PFSK-1 (cell line): ENCODE results near the gene SLC2A1.

Experiments
- POLR2AphosphoS5 ChIP-seq: IDR thresholded peaks from 2 replicates; pipeline ENCODE4 v1.6.1; 2012; ENCODE audit warnings: low read depth, mild to moderate bottlenecking, control low read depth, low read length, moderate library complexity
- REST ChIP-seq, 2 experiments: IDR thresholded peaks; 2 replicates each; pipeline versions ENCODE4 v1.6.1 to v1.8.0; 2011 to 2012; ENCODE audit warnings: low read depth in 2 of 2, low read length in 2 of 2, control low read depth in 1 of 2, inconsistent platforms in 1 of 2, mild to moderate bottlenecking in 1 of 2, moderate library complexity in 1 of 2; ENCODE audit not compliant: insufficient read depth in 1 of 2
- SIN3A ChIP-seq: IDR thresholded peaks from 2 replicates; pipeline ENCODE4 v1.6.1; 2012; ENCODE audit warnings: mild to moderate bottlenecking, low read length, moderate library complexity, borderline replicate concordance; ENCODE audit not compliant: insufficient read depth
- TAF1 ChIP-seq: IDR thresholded peaks from 2 replicates; pipeline ENCODE4 v1.6.1; 2012; ENCODE audit warnings: low read length, control low read depth, borderline replicate concordance; ENCODE audit not compliant: insufficient read depth

- TF ChIP-seq POLR2AphosphoS5: no peak
- no peak for TF ChIP-seq TAF1
- TF ChIP-seq REST (IDR thresholded peaks at IDR 0.05; ENCODE audit: insufficient read depth in 1 of 2, low read depth in 2 of 2, low read length in 2 of 2): no peak
- TF ChIP-seq SIN3A: no peak
These were observed 32.2 kb upstream of the SLC2A1 start for GRCh38 chr1:42990757-42991346.
